SJSA1 (cell line): ENCODE data around the gene CRYBG1. TPM values are rescaled to one million over a fixed set of nuclear protein-coding genes. Genes with fewer than 3 reads are reported as not detected.

ENCODE experiments used
- DNase-seq, 2 experiments: peaks; one replicate each; pipeline ENCODE4 v3.0.0-alpha.2; 2015 to 2020; ENCODE audit warnings: low spot score in 2 of 2, low read depth in 1 of 2
- H3K27ac ChIP-seq: fragments of 250-450 bp; sonication (Bioruptor Pico); 2 replicates; pipeline ENCODE4 v1.5.1; 2020; ENCODE audit warnings: mild to moderate bottlenecking, moderate library complexity
- H3K27me3 ChIP-seq: fragments of 250-450 bp; sonication (Bioruptor Pico); replicated peaks from 2 replicates; pipeline ENCODE4 v1.5.1; 2020; ENCODE audit warnings: mild to moderate bottlenecking, moderate library complexity
- H3K36me3 ChIP-seq: fragments of 250-450 bp; sonication (Bioruptor Pico); 2 replicates; pipeline ENCODE4 v1.5.1; 2020; ENCODE audit warnings: mild to moderate bottlenecking
- H3K4me1 ChIP-seq: fragments of 250-450 bp; sonication (Bioruptor Pico); replicated peaks from 2 replicates; pipeline ENCODE4 v1.6.1; 2021; ENCODE audit warnings: mild to moderate bottlenecking
- H3K4me3 ChIP-seq: fragments of 250-450 bp; sonication (Bioruptor Pico); 2 replicates; pipeline ENCODE4 v1.5.1; 2020; ENCODE audit warnings: mild to moderate bottlenecking
- H3K9me3 ChIP-seq: fragments of 250-450 bp; sonication (Bioruptor Pico); replicated peaks from 2 replicates; pipeline ENCODE4 v1.5.1; 2020; ENCODE audit warnings: mild to moderate bottlenecking
- total RNA-seq: library from RNA; depleted of rRNA; stranded (reverse); fragments of >200 nt; shearing (Covaris generic); gene quantifications from 2 replicates; pipeline ENCODE4 v1.2.3, GENCODE V29; 2014

The CRYBG1 gene
- total RNA-seq, 1 experiment from 2014 or later = 10.1 TPM

DNA sequence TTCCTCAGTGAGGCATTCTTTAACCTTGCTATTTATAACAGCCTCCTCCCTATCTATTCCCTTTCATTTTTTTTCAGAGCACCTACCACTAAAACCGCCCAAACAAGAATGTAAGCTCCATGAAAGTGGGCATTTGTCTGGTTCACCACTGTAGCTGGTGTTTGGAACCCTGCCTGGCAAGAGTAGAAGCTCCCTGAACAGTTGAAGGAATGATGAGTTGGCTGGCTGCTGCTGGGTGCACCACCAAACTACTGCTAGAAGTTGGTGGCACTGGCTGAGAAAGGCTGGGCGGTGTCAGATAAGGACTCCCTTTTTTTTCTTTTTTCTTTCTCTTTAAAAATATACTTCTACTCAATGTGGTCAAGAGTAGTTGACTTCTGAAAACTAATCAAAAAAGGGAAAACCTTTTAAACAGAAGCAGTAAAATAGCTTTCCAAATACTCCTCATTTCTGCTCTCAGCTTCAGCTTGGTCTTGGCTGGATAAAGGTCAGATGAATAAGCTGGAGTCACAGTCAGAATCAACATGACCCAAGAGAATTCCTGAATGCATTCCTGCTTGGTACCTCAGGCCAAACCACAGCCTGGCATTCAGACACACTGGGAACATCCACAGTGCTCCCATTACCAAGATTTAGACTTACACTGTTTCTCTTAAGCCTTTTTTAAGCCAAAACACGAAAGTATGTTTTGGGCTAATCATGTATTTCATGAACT is 230.8 kb downstream of the CRYBG1 start:
- peak overlapping the region; percentile 53 for H3K27ac ChIP-seq
- no peaks in the 10 kb centered on the region for H3K9me3 ChIP-seq
- peaks cover 16% of the 10 kb centered on the region for H3K4me1 ChIP-seq
- 0 out of 2 replicates have a peak, but pooled peaks cover 3% of the 10 kb centered on the region for H3K36me3 ChIP-seq
- DNase-seq = peak in 1 of 2 experiments; percentile 47
- no peak overlapping the region for H3K4me3 ChIP-seq
- H3K27me3 ChIP-seq = no peaks in the 10 kb centered on the region

GRCh38 chr6:106599440-106599839 is 238.9 kb downstream of the CRYBG1 start:
- no peak for DNase-seq
- Histone ChIP-seq H3K4me1 (no peaks in the 10 kb centered on the region), H3K36me3 (no peaks in the 10 kb centered on the region), H3K27me3 (no peaks in the 10 kb centered on the region), H3K9me3 (no peaks in the 10 kb centered on the region), H3K27ac (no peak overlapping the region), H3K4me3 (no peak overlapping the region)

DNA sequence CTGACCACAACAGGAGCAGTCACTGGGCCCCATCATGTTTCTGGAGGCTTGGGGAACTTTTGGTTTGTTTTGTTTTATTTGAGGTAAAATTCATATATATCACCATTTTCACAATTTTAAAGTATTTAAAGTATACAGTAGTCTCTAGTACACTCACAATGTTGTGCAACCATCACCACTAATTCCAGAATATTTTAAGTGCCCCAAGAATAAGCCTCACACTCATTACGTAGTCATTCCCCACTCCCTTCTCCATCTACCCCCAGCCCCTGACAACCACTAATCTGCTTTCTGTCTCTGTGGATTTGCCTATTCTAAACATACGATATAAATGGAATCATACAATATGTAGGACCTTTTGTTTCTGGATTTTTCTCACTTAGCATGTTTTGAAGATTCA is 239.8 kb downstream of the CRYBG1 start:
- no peak for DNase-seq
- no peak overlapping the region for H3K27ac ChIP-seq
- no peaks in the 10 kb centered on the region for H3K9me3 ChIP-seq
- no peaks in the 10 kb centered on the region for H3K27me3 ChIP-seq
- H3K4me3 ChIP-seq = no peak overlapping the region
- no peaks in the 10 kb centered on the region for H3K36me3 ChIP-seq
- no peaks in the 10 kb centered on the region for H3K4me1 ChIP-seq

GRCh38 chr6:106608080-106608668 is 247.7 kb downstream of the CRYBG1 start:
- Histone ChIP-seq H3K27me3 (no peaks in the 10 kb centered on the region), H3K4me3 (no peak overlapping the region), H3K9me3 (no peaks in the 10 kb centered on the region), H3K4me1 (no peaks in the 10 kb centered on the region), H3K27ac (no peak overlapping the region), H3K36me3 (no peaks in the 10 kb centered on the region)
- peak in 1 of 2 experiments; percentile 30 for DNase-seq

- no peaks in the 10 kb centered on the region for H3K36me3 ChIP-seq
These were observed 249.2 kb downstream of the CRYBG1 start for GRCh38 chr6:106609699-106610098.

GRCh38 chr6:106611030-106611429 is 250.5 kb downstream of the CRYBG1 start:
- no peaks in the 10 kb centered on the region for H3K9me3 ChIP-seq
- H3K27me3 ChIP-seq = no peaks in the 10 kb centered on the region
- no peaks in the 10 kb centered on the region for H3K36me3 ChIP-seq
- H3K4me3 ChIP-seq = no peak overlapping the region
- no peak for DNase-seq
- H3K4me1 ChIP-seq = no peaks in the 10 kb centered on the region
- no peak overlapping the region for H3K27ac ChIP-seq

More at GRCh38 chr6:106609699-106610098, 249.2 kb downstream of the CRYBG1 start:
- no peak overlapping the region for H3K27ac ChIP-seq
- no peaks in the 10 kb centered on the region for H3K9me3 ChIP-seq
- no peaks in the 10 kb centered on the region for H3K4me1 ChIP-seq
- H3K27me3 ChIP-seq = no peaks in the 10 kb centered on the region
- no peak overlapping the region for H3K4me3 ChIP-seq
- peak in 1 of 2 experiments; percentile 5 for DNase-seq

- Histone ChIP-seq H3K27ac (no peak overlapping the region), H3K4me1 (no peaks in the 10 kb centered on the region), H3K4me3 (no peak overlapping the region), H3K27me3 (no peaks in the 10 kb centered on the region), H3K9me3 (no peaks in the 10 kb centered on the region), H3K36me3 (no peaks in the 10 kb centered on the region)
- no peak for DNase-seq
These were observed 252.3 kb downstream of the CRYBG1 start for GRCh38 chr6:106612671-106613416.

DNA sequence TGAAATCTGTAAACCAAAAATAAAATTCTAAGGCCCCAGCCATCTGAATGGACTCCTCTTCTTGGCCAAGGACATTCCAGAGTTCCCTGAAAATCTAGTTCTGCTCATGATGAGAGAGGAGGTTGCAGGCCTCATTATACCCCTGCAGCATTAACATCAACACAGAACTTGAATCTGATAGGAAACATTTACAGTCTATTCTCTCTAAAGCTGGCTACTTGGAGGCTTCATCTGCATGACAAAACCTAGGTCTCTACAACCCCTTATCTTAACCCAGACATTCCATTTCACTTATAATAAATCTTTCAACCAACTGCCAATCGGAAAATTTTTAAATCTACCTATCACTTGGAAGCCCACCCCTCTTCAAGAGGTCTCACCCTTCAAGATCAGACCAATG is 253.1 kb downstream of the CRYBG1 start:
- no peak for DNase-seq

DNA sequence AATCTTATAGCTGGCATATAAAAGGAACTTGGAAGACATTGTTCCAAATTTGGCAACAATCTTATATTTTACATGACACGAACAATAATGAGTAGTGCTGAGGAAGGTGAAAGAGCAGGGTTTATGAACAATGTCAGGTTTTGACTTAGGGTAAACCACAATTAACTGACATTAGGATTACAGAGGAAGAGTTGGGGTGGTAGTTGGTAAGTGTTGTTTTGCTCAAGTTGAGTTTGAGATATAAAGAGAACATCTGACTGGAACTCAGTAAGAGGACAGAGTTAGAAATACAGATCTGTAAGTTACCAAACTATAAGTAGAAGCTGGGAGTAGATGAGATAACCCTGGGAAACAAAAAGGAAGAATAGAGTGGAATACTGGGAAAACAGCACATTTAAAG is 253.6 kb downstream of the CRYBG1 start:
- H3K27ac ChIP-seq = no peak overlapping the region
- no peaks in the 10 kb centered on the region for H3K4me1 ChIP-seq
- H3K36me3 ChIP-seq = no peaks in the 10 kb centered on the region
- H3K4me3 ChIP-seq = no peak overlapping the region
- no peaks in the 10 kb centered on the region for H3K9me3 ChIP-seq
- no peaks in the 10 kb centered on the region for H3K27me3 ChIP-seq
- DNase-seq = no peak

More for the DNA sequence above, 253.1 kb downstream of the CRYBG1 start:
- no peaks in the 10 kb centered on the region for H3K27me3 ChIP-seq
- no peak overlapping the region for H3K27ac ChIP-seq
- H3K36me3 ChIP-seq = no peaks in the 10 kb centered on the region
- no peaks in the 10 kb centered on the region for H3K9me3 ChIP-seq
- no peaks in the 10 kb centered on the region for H3K4me1 ChIP-seq
- no peak overlapping the region for H3K4me3 ChIP-seq

- Histone ChIP-seq H3K4me3 (no peak overlapping the region), H3K36me3 (no peaks in the 10 kb centered on the region), H3K27me3 (no peaks in the 10 kb centered on the region), H3K4me1 (no peaks in the 10 kb centered on the region), H3K9me3 (no peaks in the 10 kb centered on the region), H3K27ac (no peak overlapping the region)
- DNase-seq = no peak
These were observed 254.2 kb downstream of the CRYBG1 start for GRCh38 chr6:106614592-106615257.

- Histone ChIP-seq H3K9me3 (no peaks in the 10 kb centered on the region), H3K36me3 (no peaks in the 10 kb centered on the region), H3K4me1 (no peaks in the 10 kb centered on the region), H3K27ac (no peak overlapping the region), H3K27me3 (no peaks in the 10 kb centered on the region), H3K4me3 (no peak overlapping the region)
- no peak for DNase-seq
These were observed 256.8 kb downstream of the CRYBG1 start for GRCh38 chr6:106617302-106617701.

DNA sequence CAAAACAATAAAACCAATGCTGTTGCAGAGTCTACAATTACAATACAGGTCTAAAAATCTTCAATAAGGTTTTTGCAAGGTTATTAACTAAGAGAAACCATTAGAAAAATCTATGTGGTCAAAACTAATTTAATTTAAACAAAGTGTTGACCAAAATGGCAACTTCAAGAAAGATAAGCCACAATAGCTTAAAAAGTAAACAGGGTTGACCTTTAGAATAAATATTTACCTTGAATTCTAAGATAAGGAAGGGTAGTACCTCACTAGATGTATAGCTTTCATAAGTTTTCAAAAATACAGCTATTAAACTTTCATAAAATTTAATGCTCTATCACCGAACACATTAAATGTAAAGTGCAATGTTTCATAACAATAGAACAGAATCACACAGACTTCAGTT is 257.3 kb downstream of the CRYBG1 start:
- H3K36me3 ChIP-seq = no peaks in the 10 kb centered on the region
- H3K4me3 ChIP-seq = no peak overlapping the region
- no peaks in the 10 kb centered on the region for H3K9me3 ChIP-seq
- DNase-seq = no peak
- H3K27ac ChIP-seq = no peak overlapping the region
- H3K27me3 ChIP-seq = no peaks in the 10 kb centered on the region
- no peaks in the 10 kb centered on the region for H3K4me1 ChIP-seq

- Histone ChIP-seq H3K27ac (no peak overlapping the region), H3K4me1 (no peaks in the 10 kb centered on the region), H3K9me3 (no peaks in the 10 kb centered on the region), H3K27me3 (no peaks in the 10 kb centered on the region), H3K36me3 (no peaks in the 10 kb centered on the region), H3K4me3 (no peak overlapping the region)
- no peak for DNase-seq
These were observed 257.8 kb downstream of the CRYBG1 start for GRCh38 chr6:106618324-106618723.

DNA sequence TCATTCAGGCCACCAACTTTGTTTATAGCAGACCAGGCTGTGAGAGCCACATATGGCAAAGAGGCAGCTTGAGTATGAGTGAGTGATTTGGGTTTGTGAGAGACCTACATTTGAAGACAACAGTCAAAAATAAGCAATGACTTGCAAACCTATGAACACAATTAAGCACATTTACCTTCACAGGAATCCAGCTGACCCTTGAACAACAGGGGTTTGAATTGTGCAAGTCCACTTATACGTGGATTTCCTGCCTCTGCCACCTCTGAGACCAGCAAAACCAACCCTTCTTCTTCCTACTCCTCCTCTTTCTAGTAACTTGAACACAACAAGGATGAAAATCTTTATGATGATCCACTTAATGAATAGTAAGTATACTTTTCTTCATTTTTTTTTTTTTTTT is 258.7 kb downstream of the CRYBG1 start:
- H3K4me3 ChIP-seq = no peak overlapping the region
- no peak for DNase-seq
- H3K27ac ChIP-seq = no peak overlapping the region
- no peaks in the 10 kb centered on the region for H3K9me3 ChIP-seq
- no peaks in the 10 kb centered on the region for H3K36me3 ChIP-seq
- no peaks in the 10 kb centered on the region for H3K4me1 ChIP-seq
- no peaks in the 10 kb centered on the region for H3K27me3 ChIP-seq
